Epidermal melanocyte (primary cell): ENCODE measurements around the gene IGFBPL1.
"Not testable (repeated sequence)": the region's sequence is repeated elsewhere in the genome, so short reads cannot be mapped to it uniquely, and the experiment has no call there.

Experiments used
- DNase-seq: peaks from one replicate; pipeline ENCODE4 v3.0.0; 2011; ENCODE audit warnings: low spot score; ENCODE audit not compliant: insufficient read length

Gene IGFBPL1

GRCh38 chr9:38423973-38424843 is at the start of gene IGFBPL1:
TSS of gene IGFBPL1 (minus strand) at chr9:38424454. CDS start at chr9:38424424, 30 bp downstream.
- DNase-seq: no peak

GRCh38 chr9:38472583-38473249 is 48.5 kb upstream of the IGFBPL1 start:
- DNase-seq: not testable (repeated sequence)

- DNase-seq: no peak
Measured at GRCh38 chr9:38467404-38467803, 43.1 kb upstream of the IGFBPL1 start.

- DNase-seq: no peak
Measured at GRCh38 chr9:38453835-38454234, 29.6 kb upstream of the IGFBPL1 start.

- DNase-seq: no peak
Measured at GRCh38 chr9:38451162-38451561, 26.9 kb upstream of the IGFBPL1 start.

GRCh38 chr9:38447703-38448102 is 23.4 kb upstream of the IGFBPL1 start:
- no peak for DNase-seq

GRCh38 chr9:38445154-38446043 is 21.1 kb upstream of the IGFBPL1 start:
- no peak for DNase-seq

- no peak for DNase-seq
Measured at GRCh38 chr9:38443597-38443996, 19.3 kb upstream of the IGFBPL1 start.

- no peak for DNase-seq
Measured at GRCh38 chr9:38443181-38443580, 18.9 kb upstream of the IGFBPL1 start.

- no peak for DNase-seq
Measured at GRCh38 chr9:38442473-38443096, 18.3 kb upstream of the IGFBPL1 start.

- no peak for DNase-seq
Measured at GRCh38 chr9:38441347-38442085, 17.3 kb upstream of the IGFBPL1 start.

GRCh38 chr9:38440516-38440915 is 16.3 kb upstream of the IGFBPL1 start:
- no peak for DNase-seq

GRCh38 chr9:38439916-38440301 is 15.7 kb upstream of the IGFBPL1 start:
- no peak for DNase-seq

- DNase-seq: no peak
Measured at GRCh38 chr9:38439291-38439915, 15.1 kb upstream of the IGFBPL1 start.

- DNase-seq: no peak
Measured at GRCh38 chr9:38437193-38437823, 13.1 kb upstream of the IGFBPL1 start.

GRCh38 chr9:38436708-38437107 is 12.5 kb upstream of the IGFBPL1 start:
- no peak for DNase-seq

- no peak for DNase-seq
Measured at GRCh38 chr9:38435521-38435920, 11.3 kb upstream of the IGFBPL1 start.

- no peak for DNase-seq
Measured at GRCh38 chr9:38434853-38435252, 10.6 kb upstream of the IGFBPL1 start.

GRCh38 chr9:38434365-38434764 is 10.1 kb upstream of the IGFBPL1 start:
- no peak for DNase-seq
